Keratinocyte (primary cell): ENCODE results near the gene GREM2. TPM values are rescaled to one million over a fixed set of nuclear protein-coding genes. Genes with fewer than 3 reads are reported as not detected.

Experiments used
- DNase-seq: peaks from one replicate; pipeline ENCODE4 v3.0.0-alpha.2; 2011; ENCODE audit warnings: low read depth, missing footprints, low spot score
- FAIRE-seq: peaks from 2 replicates; lab custom pipeline; 2011; peaks lifted over from hg19 to GRCh38; lab: Jason Lieb, UNC
- H2AFZ ChIP-seq: 2 replicates; pipeline ENCODE4 v1.6.0; 2012; ENCODE audit warnings: low read length, control low read depth, inconsistent platforms; ENCODE audit not compliant: control insufficient read depth
- H3K27ac ChIP-seq: 2 replicates; pipeline ENCODE4 v1.5.1; 2011; ENCODE audit warnings: low read length; ENCODE audit not compliant: control insufficient read depth, insufficient read depth
- H3K27me3 ChIP-seq: 3 replicates; pipeline ENCODE4 v1.6.0; 2011; ENCODE audit warnings: low read length; ENCODE audit not compliant: control insufficient read depth, insufficient read depth; ENCODE audit errors: extremely low read depth
- H3K36me3 ChIP-seq, 2 experiments: 2 replicates in 1 of 2; 3 replicates in 1 of 2; pipeline ENCODE4 v1.5.1; 2011; ENCODE audit warnings: low read length in 2 of 2, mild to moderate bottlenecking in 1 of 2; ENCODE audit not compliant: control insufficient read depth in 2 of 2, insufficient read depth in 2 of 2; ENCODE audit errors: extremely low read depth in 1 of 2
- H3K4me1 ChIP-seq: 3 replicates; pipeline ENCODE4 v1.5.1; 2011; ENCODE audit warnings: low read length; ENCODE audit not compliant: control insufficient read depth, insufficient read depth; ENCODE audit errors: extremely low read depth
- H3K4me2 ChIP-seq: 3 replicates; pipeline ENCODE4 v1.6.0; 2011; ENCODE audit warnings: low read depth, low read length; ENCODE audit not compliant: control insufficient read depth, insufficient read depth; ENCODE audit errors: extremely low read depth
- H3K4me3 ChIP-seq, 3 experiments: fragments of 200-600 bp in 1 of 3; sonication (generic) in 1 of 3; 2 replicates in 2 of 3; 3 replicates in 1 of 3; pipeline ENCODE4 v1.5.1; 2011 to 2016; ENCODE audit warnings: low read length in 3 of 3, mild to moderate bottlenecking in 3 of 3, control low read depth in 2 of 3, inconsistent platforms in 1 of 3, low read depth in 1 of 3, mixed read lengths in 1 of 3, mixed run types in 1 of 3, moderate library complexity in 1 of 3; ENCODE audit not compliant: control insufficient read depth in 2 of 3, insufficient read depth in 2 of 3; ENCODE audit errors: extremely low read depth in 1 of 3
- H3K79me2 ChIP-seq: 2 replicates; pipeline ENCODE4 v1.6.0; 2012; ENCODE audit warnings: low read length; ENCODE audit not compliant: control insufficient read depth, insufficient read depth
- H3K9ac ChIP-seq: 3 replicates; pipeline ENCODE4 v1.6.0; 2011; ENCODE audit warnings: low read length; ENCODE audit not compliant: control insufficient read depth, insufficient read depth; ENCODE audit errors: extremely low read depth
- H3K9me1 ChIP-seq: 3 replicates; pipeline ENCODE4 v1.6.0; 2011; ENCODE audit warnings: low read length; ENCODE audit not compliant: control insufficient read depth, insufficient read depth; ENCODE audit errors: extremely low read depth
- H3K9me3 ChIP-seq: 2 replicates; pipeline ENCODE4 v1.5.1; 2012; ENCODE audit warnings: low read depth, low read length; ENCODE audit not compliant: control insufficient read depth
- H4K20me1 ChIP-seq: 3 replicates; pipeline ENCODE4 v1.6.0; 2011; ENCODE audit warnings: low read length; ENCODE audit not compliant: control insufficient read depth, insufficient read depth; ENCODE audit errors: extremely low read depth
- EZH2 ChIP-seq: IDR thresholded peaks from one replicate; pipeline ENCODE4 v1.6.1; 2012; ENCODE audit warnings: inconsistent platforms, mild to moderate bottlenecking, low read length, moderate library complexity
- dilution Hi-C: fragments of 300-500 bp; cut with MboI; formaldehyde crosslinking; loops from one replicate; pipeline ENCODE4 v1.7.0; 2020; ENCODE audit warnings: low sequenced_read_pairs; ENCODE audit not compliant: extremely low pct_ligation_motif_present
- polyA plus RNA-seq, 5 experiments: library from polyadenylated mRNA; depleted of rRNA in 3 of 5; stranded (reverse) in 3 of 5; stranded (forward) in 1 of 5; unstranded in 1 of 5; fragments of >200 nt; gene quantifications; 1 replicate in 1 of 5; 2 replicates in 3 of 5; 3 replicates in 1 of 5; pipeline versions ENCODE4 v1.2.1 to v1.2.3, GENCODE V29; 2011 to 2012; ENCODE audit warnings: missing spikeins in 2 of 5, low read depth in 1 of 5, low replicate concordance in 1 of 5
- TF ChIP-seq, protein P1 (sequence below), 3 experiments: IDR thresholded peaks in 1 of 3; conservative IDR thresholded peaks in 1 of 3; optimal IDR thresholded peaks in 1 of 3; 2 replicates in 2 of 3; 3 replicates in 1 of 3; pipeline versions ENCODE3 to v1.5.1; 2011; ENCODE audit warnings: low read length in 3 of 3, mild to moderate bottlenecking in 3 of 3, moderate library complexity in 2 of 3, control low read depth in 1 of 3, inconsistent platforms in 1 of 3; ENCODE audit not compliant: insufficient read depth in 2 of 3; ENCODE audit errors: extremely low read depth in 1 of 3

The GREM2 gene
- polyA plus RNA-seq, 1 donor (not counting 4 experiments of a cell fraction or from before 2014, with no cell fraction given), result not detected

GRCh38 chr1:240618946-240619345, 7.0 kb upstream of the GREM2 start:
- Histone ChIP-seq H3K27me3 (no peaks in the 10 kb centered on the region), H3K9me3 (no peaks in the 10 kb centered on the region), H4K20me1 (no peaks in the 10 kb centered on the region), H3K36me3 (no peaks in the 10 kb centered on the region), H3K4me3 (no peak overlapping the region), H3K9ac (no peak overlapping the region), H2AFZ (no peak overlapping the region), H3K4me2 (no peak overlapping the region), H3K9me1 (no peaks in the 10 kb centered on the region), H3K79me2 (no peaks in the 10 kb centered on the region), H3K27ac (no peak overlapping the region), H3K4me1 (no peaks in the 10 kb centered on the region)
- DNase-seq, result no peak
- TF ChIP-seq, protein P1, sequence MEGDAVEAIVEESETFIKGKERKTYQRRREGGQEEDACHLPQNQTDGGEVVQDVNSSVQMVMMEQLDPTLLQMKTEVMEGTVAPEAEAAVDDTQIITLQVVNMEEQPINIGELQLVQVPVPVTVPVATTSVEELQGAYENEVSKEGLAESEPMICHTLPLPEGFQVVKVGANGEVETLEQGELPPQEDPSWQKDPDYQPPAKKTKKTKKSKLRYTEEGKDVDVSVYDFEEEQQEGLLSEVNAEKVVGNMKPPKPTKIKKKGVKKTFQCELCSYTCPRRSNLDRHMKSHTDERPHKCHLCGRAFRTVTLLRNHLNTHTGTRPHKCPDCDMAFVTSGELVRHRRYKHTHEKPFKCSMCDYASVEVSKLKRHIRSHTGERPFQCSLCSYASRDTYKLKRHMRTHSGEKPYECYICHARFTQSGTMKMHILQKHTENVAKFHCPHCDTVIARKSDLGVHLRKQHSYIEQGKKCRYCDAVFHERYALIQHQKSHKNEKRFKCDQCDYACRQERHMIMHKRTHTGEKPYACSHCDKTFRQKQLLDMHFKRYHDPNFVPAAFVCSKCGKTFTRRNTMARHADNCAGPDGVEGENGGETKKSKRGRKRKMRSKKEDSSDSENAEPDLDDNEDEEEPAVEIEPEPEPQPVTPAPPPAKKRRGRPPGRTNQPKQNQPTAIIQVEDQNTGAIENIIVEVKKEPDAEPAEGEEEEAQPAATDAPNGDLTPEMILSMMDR (optimal IDR thresholded peaks at IDR 0.05 in 1 of 3, IDR thresholded peaks at IDR 0.05 in 1 of 3, conservative IDR thresholded peaks at IDR 0.05 in 1 of 3; ENCODE audit: extremely low read depth in 1 of 3, insufficient read depth in 2 of 3, low read length in 3 of 3), result no peak
- TF ChIP-seq EZH2, result no peak
- dilution Hi-C loops, result no loop called here
- no peak for FAIRE-seq

DNA sequence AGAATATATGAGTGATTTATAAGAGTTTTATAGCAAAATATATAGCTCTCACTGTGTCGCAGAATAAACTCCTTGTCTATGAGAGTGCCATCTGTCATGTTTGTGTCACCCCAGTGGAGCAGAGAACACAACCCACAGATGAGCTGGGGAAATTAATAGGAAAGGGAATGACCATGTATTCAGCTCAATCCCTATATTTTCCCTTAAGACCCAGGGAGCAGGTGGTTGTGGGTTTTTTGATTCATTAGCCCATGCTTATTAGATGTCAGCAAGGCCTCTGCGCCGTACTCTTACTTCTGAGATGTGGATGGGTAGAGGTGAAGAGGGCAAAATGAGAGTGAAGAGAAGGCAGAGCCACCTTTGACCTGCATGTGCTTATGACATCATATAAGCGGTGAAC, 4.1 kb upstream of the GREM2 start:
- Histone ChIP-seq H3K4me1 (no peaks in the 10 kb centered on the region), H3K79me2 (no peaks in the 10 kb centered on the region), H3K27me3 (peaks cover 3% of the 10 kb centered on the region), H2AFZ (no peak overlapping the region), H3K36me3 (no peaks in the 10 kb centered on the region), H4K20me1 (no peaks in the 10 kb centered on the region), H3K9ac (no peak overlapping the region), H3K9me3 (no peaks in the 10 kb centered on the region), H3K27ac (no peak overlapping the region), H3K4me3 (no peak overlapping the region), H3K4me2 (no peak overlapping the region), H3K9me1 (no peaks in the 10 kb centered on the region)
- DNase-seq, result no peak
- no peak for TF ChIP-seq EZH2
- TF ChIP-seq, protein P1 (optimal IDR thresholded peaks at IDR 0.05 in 1 of 3, IDR thresholded peaks at IDR 0.05 in 1 of 3, conservative IDR thresholded peaks at IDR 0.05 in 1 of 3; ENCODE audit: extremely low read depth in 1 of 3, insufficient read depth in 2 of 3, low read length in 3 of 3), result no peak
- dilution Hi-C loops, result no loop called here
- FAIRE-seq, result no peak
